ENCODE results near the gene WFS1.

Gene WFS1

DNA sequence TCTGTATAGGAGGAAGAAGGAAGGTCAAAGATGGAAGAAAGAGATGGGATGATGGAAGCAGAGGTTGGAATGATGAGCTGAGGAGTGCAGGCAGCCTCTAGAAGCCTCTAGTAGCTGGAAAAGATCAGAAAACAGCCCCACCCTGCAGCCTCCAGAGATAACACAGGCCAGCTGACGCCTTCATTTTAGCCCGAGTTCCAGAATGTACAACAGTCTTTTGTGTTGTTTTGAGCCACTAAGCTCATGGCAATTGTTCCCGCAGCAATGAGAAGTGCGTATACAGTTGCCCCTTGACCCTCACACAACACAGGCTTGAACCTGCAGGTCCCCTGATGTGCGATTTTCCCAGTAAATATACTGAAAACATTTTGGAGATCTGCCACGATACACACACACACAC is 72.0 kb downstream of the WFS1 start:
- no peak for DNase-seq

DNA sequence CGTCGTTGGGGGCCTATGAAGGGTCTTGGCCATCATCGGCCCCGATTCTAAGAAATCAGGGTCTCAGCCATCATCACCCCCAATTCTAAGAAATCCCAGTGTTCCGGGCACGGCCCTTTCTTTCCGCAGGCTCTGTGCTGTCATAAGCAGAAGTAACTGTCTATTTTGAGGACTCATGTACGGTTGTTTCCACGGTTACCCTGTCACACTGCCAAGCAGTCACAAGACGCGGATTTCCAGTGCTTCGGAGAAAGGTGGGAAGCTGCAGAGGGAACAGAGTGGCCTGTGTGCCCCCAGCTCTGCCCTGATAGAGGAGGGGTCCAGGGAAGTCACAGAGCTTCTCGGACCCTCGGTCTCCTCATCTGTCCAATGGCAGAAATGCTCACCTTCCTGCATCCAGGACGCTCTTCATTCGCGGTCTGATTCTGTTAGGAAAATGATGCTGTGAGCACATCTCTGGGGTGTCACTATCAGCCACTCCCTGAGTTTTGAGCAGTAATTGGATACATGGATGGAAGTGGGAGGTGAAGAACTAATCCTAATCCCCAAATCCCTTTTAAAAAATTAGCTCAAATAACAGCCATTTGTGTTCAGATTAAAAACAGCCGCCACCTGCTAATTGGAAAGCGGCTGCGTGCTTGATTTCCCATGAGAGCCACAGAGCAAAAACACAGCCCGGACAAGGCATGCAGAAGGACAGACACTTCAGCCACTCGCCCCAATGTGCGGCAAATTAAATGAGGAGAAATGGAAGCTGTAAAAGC is 73.1 kb downstream of the WFS1 start:
- DNase-seq: no peak

DNA sequence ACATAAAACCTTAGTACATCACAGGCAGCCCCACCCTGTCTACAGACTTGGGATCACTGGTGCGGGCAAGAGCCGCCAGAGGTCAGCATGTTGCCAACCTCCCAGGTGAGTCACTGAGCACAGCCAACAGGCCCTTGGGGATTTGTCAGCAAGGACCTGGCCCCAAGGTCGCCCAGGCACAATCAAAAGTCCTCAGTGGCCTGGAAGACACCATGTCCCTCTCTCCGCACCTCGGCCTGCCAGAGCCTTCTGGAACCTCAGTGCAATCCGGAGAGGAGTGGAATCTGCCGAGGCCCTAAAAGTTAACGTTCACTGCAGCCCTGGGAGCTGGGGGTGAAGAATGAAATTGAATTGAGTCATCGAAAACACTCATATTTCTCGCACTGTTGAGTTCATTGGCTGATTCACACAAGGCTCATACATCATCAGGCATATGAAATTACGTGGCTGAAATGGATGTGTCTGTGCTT is 74.3 kb downstream of the WFS1 start:
- no peak for DNase-seq

DNA sequence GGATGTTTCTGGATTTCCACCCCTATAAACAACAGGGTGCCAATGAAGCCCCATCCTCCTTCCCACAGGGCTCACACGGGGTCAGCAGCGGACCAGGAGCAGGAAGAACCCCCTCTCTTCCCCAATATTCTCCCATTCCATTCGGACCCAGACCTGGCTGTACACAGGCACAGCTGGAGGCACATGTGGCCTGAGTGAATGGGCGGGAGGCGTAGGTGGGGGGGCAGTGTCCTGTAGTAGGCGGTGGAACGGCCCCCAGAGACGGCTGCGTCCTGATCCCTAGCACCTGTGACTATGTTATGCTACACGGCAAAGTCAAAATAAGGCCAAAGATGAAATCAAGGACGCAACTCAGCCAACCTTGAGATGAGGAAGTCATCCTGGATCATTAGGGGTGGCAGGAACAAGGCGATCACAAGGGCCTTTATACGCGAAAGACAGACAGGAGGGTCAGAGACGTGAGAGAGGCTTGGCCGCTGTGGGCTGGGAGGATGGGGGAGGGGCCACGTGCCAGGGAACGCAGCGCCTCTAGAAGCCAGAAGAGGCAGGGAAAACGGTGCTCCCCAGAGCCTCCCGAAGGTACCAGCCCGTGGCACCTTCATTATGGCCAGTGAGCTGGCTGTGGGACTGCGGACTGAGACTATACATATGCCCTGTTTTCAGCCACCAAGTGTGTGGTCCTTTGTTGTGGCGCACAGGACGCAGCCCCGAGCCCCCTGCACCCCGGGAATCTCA is 75.6 kb downstream of the WFS1 start:
- no peak for DNase-seq

DNA sequence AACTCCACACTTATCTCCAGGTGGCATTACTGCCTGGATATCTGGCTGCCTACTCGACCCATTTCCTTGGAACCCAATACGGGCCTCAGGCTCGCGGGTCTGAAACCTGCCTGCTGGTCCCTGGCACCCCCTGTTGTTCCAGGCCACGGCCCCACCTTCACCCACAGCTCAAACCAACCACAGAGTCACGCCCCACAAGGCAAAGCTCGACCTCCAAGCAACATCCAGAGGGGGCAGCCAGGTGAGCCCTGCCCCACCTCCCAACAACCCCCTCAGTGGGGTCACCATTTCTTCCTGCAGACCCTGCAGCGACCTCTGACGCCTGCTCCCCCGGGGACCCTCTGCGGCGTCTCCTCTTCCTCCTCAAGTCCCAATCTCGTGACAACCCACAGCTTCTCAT is 76.2 kb downstream of the WFS1 start:
- no peak for DNase-seq

DNA sequence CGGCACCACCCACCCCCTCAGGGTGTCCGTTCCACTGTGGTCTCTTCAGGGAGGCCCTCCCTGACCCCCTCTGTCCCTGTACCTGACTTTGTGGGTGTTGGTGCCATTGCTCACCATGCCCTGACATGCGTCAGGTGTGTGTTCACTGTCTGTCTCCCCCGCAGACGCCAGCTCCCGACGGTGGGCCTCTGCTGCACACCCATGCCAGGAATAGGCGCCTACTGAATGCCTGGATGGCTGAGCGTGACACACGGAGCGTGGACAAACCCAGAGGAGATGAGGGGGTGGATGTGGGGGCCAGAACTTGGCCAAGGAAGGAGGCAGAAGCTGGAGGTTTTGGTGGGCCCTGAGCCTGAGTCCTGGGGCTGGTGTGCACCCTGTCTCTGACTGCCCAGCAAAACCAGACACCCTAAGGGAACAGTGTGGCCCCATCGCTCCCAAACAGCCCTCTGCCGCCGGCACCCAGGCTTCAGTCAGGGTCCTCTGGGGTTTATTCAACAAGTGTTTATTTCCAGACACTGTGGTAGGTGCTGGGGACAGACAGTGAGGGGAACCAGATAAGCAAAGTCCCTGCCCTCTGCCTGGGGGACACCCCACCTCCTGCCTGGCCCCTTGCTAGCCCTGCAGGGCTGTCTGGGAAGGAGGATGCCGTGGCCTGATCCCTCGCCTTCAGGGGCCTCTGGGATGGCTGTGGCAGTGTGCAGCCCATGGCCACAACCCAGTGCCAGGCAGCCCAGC is 76.9 kb downstream of the WFS1 start:
- no peak for DNase-seq

DNA sequence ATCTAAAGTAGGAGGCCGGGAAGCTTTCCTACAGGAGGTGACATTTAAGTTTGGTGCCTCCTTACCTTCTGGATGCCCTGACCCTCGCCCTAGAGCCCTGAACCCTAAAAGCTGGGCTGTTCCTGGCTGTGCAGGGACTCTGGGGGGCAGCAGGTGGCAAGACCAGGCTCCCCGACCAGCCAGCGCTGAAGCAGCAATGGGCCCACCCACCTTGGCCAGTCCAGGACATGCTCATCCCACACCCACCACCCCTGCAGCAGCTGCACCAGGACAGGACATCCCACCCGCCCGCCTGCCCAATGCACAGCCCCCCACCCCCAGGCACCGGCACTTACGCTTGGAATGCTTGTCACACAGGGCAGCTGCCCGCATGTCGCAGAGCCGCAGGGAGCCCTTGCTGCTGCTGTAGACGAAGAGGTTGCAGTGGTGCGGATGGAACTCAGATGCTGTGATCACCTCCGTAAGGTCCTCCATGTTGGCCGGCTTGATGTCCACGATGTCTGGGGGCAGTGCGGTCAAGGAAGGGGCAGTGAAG is 77.9 kb downstream of the WFS1 start:
- DNase-seq: no peak

DNA sequence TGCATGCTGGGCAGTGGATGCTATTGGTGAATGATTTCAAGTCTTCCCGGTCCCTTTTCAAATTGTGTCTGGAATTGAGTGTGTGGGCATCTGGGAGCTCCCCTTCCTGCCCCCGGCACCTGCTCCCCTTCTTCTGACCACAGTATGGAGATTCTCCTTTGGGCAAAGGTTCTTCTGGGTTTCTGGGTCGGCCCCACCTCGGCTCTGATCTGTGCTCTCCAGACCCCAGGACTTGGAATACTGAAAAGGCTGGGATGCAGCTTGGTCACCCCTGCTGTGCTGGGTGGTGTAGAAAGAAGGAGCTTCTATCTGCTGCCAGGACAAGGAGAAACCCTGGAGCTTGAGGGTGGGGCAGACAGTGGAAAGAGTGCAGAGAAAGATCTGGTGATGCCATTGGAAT is 78.8 kb downstream of the WFS1 start:
- no peak for DNase-seq

DNA sequence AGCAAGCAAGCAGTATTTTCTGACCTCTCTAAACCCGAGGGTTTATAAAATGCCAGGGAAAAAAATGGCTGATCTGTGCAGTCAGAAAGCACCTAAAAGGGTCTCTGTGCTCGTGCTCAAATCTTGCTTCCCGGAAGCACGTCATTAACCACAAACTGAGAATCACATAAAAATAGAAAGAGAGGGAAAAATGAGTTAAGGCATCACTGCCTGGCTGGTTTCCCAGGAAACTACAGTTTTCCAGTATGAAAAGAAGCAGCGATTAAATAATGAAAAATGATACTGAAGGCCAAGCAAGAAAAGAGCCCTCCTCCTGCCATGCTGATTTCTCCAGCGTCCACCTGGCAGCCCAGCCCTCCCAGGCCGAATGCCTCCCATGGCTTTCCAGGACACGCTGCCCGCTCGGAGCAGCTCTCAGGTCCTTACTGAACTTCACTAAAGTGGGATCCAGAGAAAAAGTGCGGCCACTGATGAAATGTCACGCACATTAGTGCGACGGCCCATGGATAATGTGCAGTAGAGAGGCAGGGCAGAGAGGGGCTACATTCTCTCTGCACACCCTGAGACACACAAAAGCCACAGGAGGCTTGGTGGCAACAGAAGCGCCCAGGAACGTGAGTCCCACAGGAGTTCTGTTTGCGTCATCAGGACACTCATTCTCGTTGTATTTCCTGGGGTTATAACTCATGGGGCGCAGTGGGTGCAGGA is 80.4 kb downstream of the WFS1 start:
- no peak for DNase-seq

DNA sequence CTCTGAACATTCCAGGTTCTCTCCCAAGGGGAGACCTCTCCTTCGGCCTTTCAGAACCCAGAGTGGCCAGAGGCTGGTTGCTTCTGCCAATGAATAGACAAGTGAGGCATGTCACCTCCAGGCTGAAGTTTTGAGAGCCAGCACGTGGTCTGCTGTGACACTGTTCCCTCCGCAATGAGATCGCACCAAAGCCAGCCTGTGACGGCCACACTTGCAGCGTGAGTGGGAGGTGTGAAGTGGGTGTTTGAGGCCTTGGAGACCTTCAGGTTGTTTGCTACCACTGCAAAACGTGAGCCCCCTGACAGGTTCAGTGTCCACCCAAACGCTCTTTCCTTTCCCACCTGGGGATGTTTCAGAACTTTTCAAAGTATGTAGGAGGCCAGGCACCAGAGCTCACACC is 81.0 kb downstream of the WFS1 start:
- no peak for DNase-seq

DNA sequence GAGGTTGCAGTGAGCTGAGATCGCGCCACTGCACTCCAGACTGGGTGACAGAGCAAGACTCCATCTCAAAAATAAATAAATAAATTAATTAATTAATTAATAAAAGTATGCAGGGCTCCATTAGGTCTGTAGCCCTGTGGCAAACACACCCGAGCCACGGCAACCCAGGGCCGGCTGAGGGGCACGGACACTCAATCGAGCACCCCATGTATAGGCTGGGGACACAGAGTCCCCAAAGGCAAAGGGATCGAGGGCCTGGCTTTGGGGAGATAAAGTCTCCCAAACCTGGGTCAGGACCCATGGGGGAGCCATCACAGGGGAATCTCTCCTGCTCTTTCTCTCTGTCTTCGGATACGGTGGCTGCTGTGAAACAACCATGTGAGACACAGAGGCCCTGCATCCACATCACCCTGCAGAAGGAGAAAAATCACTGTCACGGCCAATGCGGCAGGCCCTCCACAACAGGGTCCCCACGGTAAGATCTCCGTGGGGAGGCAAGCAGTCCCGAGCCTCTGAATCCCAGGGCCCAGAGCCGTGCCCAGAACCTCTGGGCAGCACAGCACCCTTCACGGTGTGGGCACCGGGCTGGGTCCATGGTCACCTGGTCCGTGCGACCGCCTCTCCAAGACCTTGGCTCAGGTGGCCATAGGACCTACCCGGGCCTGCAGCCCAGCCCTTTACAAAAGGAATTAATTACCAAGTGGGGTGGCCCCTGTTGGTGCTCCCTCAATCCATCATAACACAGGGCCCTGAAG is 81.8 kb downstream of the WFS1 start:
- DNase-seq: no peak

DNA sequence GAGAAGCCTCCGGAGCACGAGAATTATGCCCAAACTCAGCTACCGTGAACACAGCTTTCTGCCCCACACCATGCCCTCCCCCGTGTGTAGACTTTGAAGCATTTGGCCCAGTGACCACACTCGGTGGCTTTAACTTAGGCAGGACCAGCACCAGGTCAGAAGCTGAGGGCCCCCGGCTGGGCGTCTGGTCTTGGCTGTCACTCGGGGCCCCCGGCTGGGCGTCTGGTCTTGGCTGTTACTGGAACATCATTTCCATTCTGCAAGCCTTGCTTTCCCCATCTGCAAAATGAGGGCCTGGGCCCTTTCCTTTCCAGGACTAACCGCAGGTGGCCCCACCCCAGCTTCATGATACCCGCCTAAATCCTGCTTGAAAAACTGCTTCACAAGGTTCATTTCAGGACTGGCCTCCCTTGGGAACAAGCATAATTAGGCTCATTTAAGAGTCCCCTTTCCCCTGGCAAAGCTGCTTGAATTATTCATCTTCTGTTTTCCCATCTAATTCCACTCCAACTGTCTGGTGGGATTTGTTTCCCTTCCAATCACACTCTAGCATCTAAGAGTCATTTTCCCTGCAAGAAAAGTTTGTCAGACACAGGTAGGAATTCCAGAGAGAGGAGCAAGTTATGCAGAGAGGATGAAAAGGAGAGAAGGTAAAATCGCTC is 82.5 kb downstream of the WFS1 start:
- no peak for DNase-seq

All from activated CD4-positive, alpha-beta T cell treated with anti-CD3 and anti-CD28 coated beads, Interleukin-2, amount 50 U/mL, for 16 hours (primary cell).